Suprapubic skin (tissue), 4 donors: ENCODE results near the gene CLIC4.

ENCODE experiments used
- CTCF ChIP-seq, 2 donors: fragments of 200-600 bp in 1 of 2; fragments of 450-650 bp in 1 of 2; sonication (generic) in 1 of 2; IDR thresholded peaks; one replicate each; pipeline ENCODE4 v1.5.1; 2016 to 2019; ENCODE audit warnings: antibody characterized with exemption in 2 of 2, mild to moderate bottlenecking in 1 of 2, moderate library complexity in 1 of 2
- EP300 ChIP-seq: sonication (generic); formaldehyde crosslinking; IDR thresholded peaks from one replicate; pipeline ENCODE4 v1.6.1; 2017; ENCODE audit warnings: antibody characterized with exemption
- POLR2A ChIP-seq, 2 donors: fragments of 450-650 bp; IDR thresholded peaks; one replicate each; pipeline ENCODE4 v1.6.1; 2017; ENCODE audit warnings: antibody characterized with exemption in 2 of 2, mild to moderate bottlenecking in 2 of 2, moderate library complexity in 2 of 2
- POLR2AphosphoS5 ChIP-seq, 3 donors: sonication (generic); formaldehyde crosslinking; IDR thresholded peaks; one replicate each; pipeline ENCODE4 v1.6.1; 2017; ENCODE audit warnings: antibody characterized with exemption in 3 of 3

- TF ChIP-seq CTCF (IDR thresholded peaks at IDR 0.05) = no peak
- no peak for TF ChIP-seq POLR2A (IDR thresholded peaks at IDR 0.05)
- TF ChIP-seq POLR2AphosphoS5 (IDR thresholded peaks at IDR 0.05) = no peak
- TF ChIP-seq EP300 = no peak
These were observed 31.5 kb upstream of the CLIC4 start for GRCh38 chr1:24713736-24714135.
